KMS-11 (cell line): ENCODE data around the gene GNG5.

Source experiments
- H2AFZ ChIP-seq: fragments of 200-600 bp; sonication (generic); 2 replicates; pipeline ENCODE4 v1.6.1; 2016; ENCODE audit warnings: antibody characterized with exemption, mixed run types, low read depth
- H3K27ac ChIP-seq: fragments of 200-600 bp; sonication (generic); 2 replicates; pipeline ENCODE4 v1.6.1; 2016; ENCODE audit warnings: mild to moderate bottlenecking, mixed run types
- H3K27me3 ChIP-seq: fragments of 200-600 bp; sonication (generic); 2 replicates; pipeline ENCODE4 v1.6.1; 2017; ENCODE audit warnings: mild to moderate bottlenecking, low read depth, mixed run types, moderate library complexity; ENCODE audit not compliant: insufficient read depth
- H3K36me3 ChIP-seq: fragments of 200-600 bp; sonication (generic); 2 replicates; pipeline ENCODE4 v1.6.1; 2017; ENCODE audit warnings: mild to moderate bottlenecking, mixed run types; ENCODE audit not compliant: insufficient read depth
- H3K4me1 ChIP-seq: fragments of 200-600 bp; sonication (generic); 2 replicates; pipeline ENCODE4 v1.6.1; 2016; ENCODE audit warnings: mild to moderate bottlenecking, low read depth, mixed run types; ENCODE audit not compliant: poor library complexity, severe bottlenecking
- H3K4me2 ChIP-seq: fragments of 200-600 bp; sonication (generic); 2 replicates; pipeline ENCODE4 v1.7.0; 2016; ENCODE audit warnings: mild to moderate bottlenecking, mixed run types
- H3K4me3 ChIP-seq: fragments of 200-600 bp; sonication (generic); IDR thresholded peaks from 2 replicates; pipeline ENCODE4 v1.6.1; 2017; ENCODE audit warnings: low read depth, low read length, mixed read lengths; ENCODE audit not compliant: insufficient read depth
- H3K79me2 ChIP-seq: fragments of 200-600 bp; sonication (generic); 2 replicates; pipeline ENCODE4 v1.6.1; 2016; ENCODE audit warnings: low read depth, mixed run types; ENCODE audit not compliant: insufficient read depth
- H3K9ac ChIP-seq: fragments of 200-600 bp; sonication (generic); 2 replicates; pipeline ENCODE4 v1.6.1; 2016; ENCODE audit warnings: mild to moderate bottlenecking, mixed run types
- H4K20me1 ChIP-seq: fragments of 200-600 bp; sonication (generic); 2 replicates; pipeline ENCODE4 v1.6.1; 2016; ENCODE audit warnings: mild to moderate bottlenecking, mixed run types; ENCODE audit not compliant: insufficient read depth
- CTCF ChIP-seq: fragments of 200-600 bp; sonication (generic); conservative IDR thresholded peaks from 2 replicates; pipeline ENCODE4 v1.6.1; 2017; ENCODE audit warnings: low read depth, mild to moderate bottlenecking, antibody characterized with exemption, low read length, moderate library complexity, mixed read lengths

Gene GNG5

GRCh38 chr1:84539972-84540371 is 33.6 kb upstream of the GNG5 start:
- no peak overlapping the region for H3K27ac ChIP-seq
- H3K9ac ChIP-seq: no peak overlapping the region
- H3K4me2 ChIP-seq: no peak overlapping the region
- no peaks in the 10 kb centered on the region for H3K27me3 ChIP-seq
- H3K79me2 ChIP-seq: no peaks in the 10 kb centered on the region
- H2AFZ ChIP-seq: no peak overlapping the region
- no peaks in the 10 kb centered on the region for H3K36me3 ChIP-seq
- TF ChIP-seq CTCF: no peak
- H4K20me1 ChIP-seq: no peaks in the 10 kb centered on the region
- no peak overlapping the region for H3K4me3 ChIP-seq
- peaks cover 10% of the 10 kb centered on the region for H3K4me1 ChIP-seq

GRCh38 chr1:84538599-84538998 is 32.2 kb upstream of the GNG5 start:
- H3K36me3 ChIP-seq: no peaks in the 10 kb centered on the region
- H2AFZ ChIP-seq: no peak overlapping the region
- no peak overlapping the region for H3K9ac ChIP-seq
- H3K4me2 ChIP-seq: peak overlapping the region; percentile 21; the same call in 1 of the 2 replicates
- peaks cover 10% of the 10 kb centered on the region for H3K4me1 ChIP-seq
- H3K4me3 ChIP-seq: no peak overlapping the region
- no peaks in the 10 kb centered on the region for H3K79me2 ChIP-seq
- H4K20me1 ChIP-seq: no peaks in the 10 kb centered on the region
- H3K27ac ChIP-seq: no peak overlapping the region
- TF ChIP-seq CTCF: no peak
- H3K27me3 ChIP-seq: no peaks in the 10 kb centered on the region

- no peaks in the 10 kb centered on the region for H3K36me3 ChIP-seq
- no peak overlapping the region for H2AFZ ChIP-seq
- no peaks in the 10 kb centered on the region for H3K79me2 ChIP-seq
- no peaks in the 10 kb centered on the region for H3K4me1 ChIP-seq
- no peak overlapping the region for H3K4me3 ChIP-seq
- TF ChIP-seq CTCF: no peak
- H4K20me1 ChIP-seq: no peaks in the 10 kb centered on the region
- H3K27me3 ChIP-seq: no peaks in the 10 kb centered on the region
- H3K9ac ChIP-seq: no peak overlapping the region
- H3K27ac ChIP-seq: no peak overlapping the region
- no peak overlapping the region for H3K4me2 ChIP-seq
Observed at GRCh38 chr1:84525779-84526178, 19.4 kb upstream of the GNG5 start.

- no peak overlapping the region for H2AFZ ChIP-seq
- H3K27ac ChIP-seq: no peak overlapping the region
- H3K4me1 ChIP-seq: no peaks in the 10 kb centered on the region
- no peaks in the 10 kb centered on the region for H3K27me3 ChIP-seq
- H3K4me2 ChIP-seq: no peak overlapping the region
- H3K36me3 ChIP-seq: no peaks in the 10 kb centered on the region
- H3K9ac ChIP-seq: no peak overlapping the region
- H4K20me1 ChIP-seq: no peaks in the 10 kb centered on the region
- no peak overlapping the region for H3K4me3 ChIP-seq
- TF ChIP-seq CTCF: no peak
- no peaks in the 10 kb centered on the region for H3K79me2 ChIP-seq
Observed at GRCh38 chr1:84524590-84524989, 18.2 kb upstream of the GNG5 start.
